Measurements from ENCODE around the gene APOL3. TPM values are rescaled to one million over a fixed set of nuclear protein-coding genes. Genes with fewer than 3 reads are reported as not detected.
A peak's percentile ranks its signal among the peaks of the same experiment; 100 is the strongest.
"Not testable (repeated sequence)": the region's sequence is repeated elsewhere in the genome, so short reads cannot be mapped to it uniquely, and the experiment has no call there.

APOL3 gene
- total RNA-seq, 1 experiment from 2014 or later: 11.1 TPM

GRCh38 chr22:36193171-36193570 is 32.6 kb upstream of the APOL3 start:
- no peak for DNase-seq (ENCODE audit: low read depth)

- peak; percentile 25 for DNase-seq (ENCODE audit: low read depth)
Observed at GRCh38 chr22:36192542-36192941, 32.0 kb upstream of the APOL3 start.

- peak; percentile 53 for DNase-seq (ENCODE audit: low read depth)
Observed at GRCh38 chr22:36191106-36191836, 30.7 kb upstream of the APOL3 start.

GRCh38 chr22:36187862-36188261 is 27.3 kb upstream of the APOL3 start:
- not testable (repeated sequence) for DNase-seq (ENCODE audit: low read depth)

GRCh38 chr22:36185828-36186624 is 25.5 kb upstream of the APOL3 start:
- no peak for DNase-seq (ENCODE audit: low read depth)

- DNase-seq (ENCODE audit: low read depth): peak; percentile 23
Observed at GRCh38 chr22:36184433-36185025, 24.0 kb upstream of the APOL3 start.

- no peak for DNase-seq (ENCODE audit: low read depth)
Observed at GRCh38 chr22:36183446-36183845, 22.9 kb upstream of the APOL3 start.

- no peak for DNase-seq (ENCODE audit: low read depth)
Observed at GRCh38 chr22:36182857-36183256, 22.3 kb upstream of the APOL3 start.

- no peak for DNase-seq (ENCODE audit: low read depth)
Observed at GRCh38 chr22:36182056-36182455, 21.5 kb upstream of the APOL3 start.

GRCh38 chr22:36180928-36181327 is 20.4 kb upstream of the APOL3 start:
- DNase-seq (ENCODE audit: low read depth): no peak

- DNase-seq (ENCODE audit: low read depth): peak; percentile 65
Observed at GRCh38 chr22:36180038-36180880, 19.7 kb upstream of the APOL3 start.

- no peak for DNase-seq (ENCODE audit: low read depth)
Observed at GRCh38 chr22:36177160-36177559, 16.6 kb upstream of the APOL3 start.

GRCh38 chr22:36175892-36176291 is 15.3 kb upstream of the APOL3 start:
- no peak for DNase-seq (ENCODE audit: low read depth)

GRCh38 chr22:36171941-36172340 is 11.4 kb upstream of the APOL3 start:
- no peak for DNase-seq (ENCODE audit: low read depth)

- no peak for DNase-seq (ENCODE audit: low read depth)
Observed at GRCh38 chr22:36166518-36167220, 6.1 kb upstream of the APOL3 start.

GRCh38 chr22:36166086-36166485 is 5.5 kb upstream of the APOL3 start:
- DNase-seq (ENCODE audit: low read depth): no peak

GRCh38 chr22:36165141-36165540 is 4.6 kb upstream of the APOL3 start:
- DNase-seq (ENCODE audit: low read depth): no peak

- DNase-seq (ENCODE audit: low read depth): no peak
Observed at GRCh38 chr22:36164621-36165020, 4.1 kb upstream of the APOL3 start.

GRCh38 chr22:36163497-36163896 is 2.9 kb upstream of the APOL3 start:
- DNase-seq (ENCODE audit: low read depth): no peak

GRCh38 chr22:36162127-36163034 is 1.8 kb upstream of the APOL3 start:
- DNase-seq (ENCODE audit: low read depth): no peak
